Dedifferentiated amniotic fluid mesenchymal stem cell (primary cell): ENCODE measurements around the gene MPP1.
"Not testable (repeated sequence)": the region's sequence is repeated elsewhere in the genome, so short reads cannot be mapped to it uniquely, and the experiment has no call there.

ENCODE experiments used
- DNase-seq: peaks from one replicate; pipeline ENCODE4 v3.0.0-alpha.2; 2016; ENCODE audit errors: extremely low spot score

MPP1 gene

DNA sequence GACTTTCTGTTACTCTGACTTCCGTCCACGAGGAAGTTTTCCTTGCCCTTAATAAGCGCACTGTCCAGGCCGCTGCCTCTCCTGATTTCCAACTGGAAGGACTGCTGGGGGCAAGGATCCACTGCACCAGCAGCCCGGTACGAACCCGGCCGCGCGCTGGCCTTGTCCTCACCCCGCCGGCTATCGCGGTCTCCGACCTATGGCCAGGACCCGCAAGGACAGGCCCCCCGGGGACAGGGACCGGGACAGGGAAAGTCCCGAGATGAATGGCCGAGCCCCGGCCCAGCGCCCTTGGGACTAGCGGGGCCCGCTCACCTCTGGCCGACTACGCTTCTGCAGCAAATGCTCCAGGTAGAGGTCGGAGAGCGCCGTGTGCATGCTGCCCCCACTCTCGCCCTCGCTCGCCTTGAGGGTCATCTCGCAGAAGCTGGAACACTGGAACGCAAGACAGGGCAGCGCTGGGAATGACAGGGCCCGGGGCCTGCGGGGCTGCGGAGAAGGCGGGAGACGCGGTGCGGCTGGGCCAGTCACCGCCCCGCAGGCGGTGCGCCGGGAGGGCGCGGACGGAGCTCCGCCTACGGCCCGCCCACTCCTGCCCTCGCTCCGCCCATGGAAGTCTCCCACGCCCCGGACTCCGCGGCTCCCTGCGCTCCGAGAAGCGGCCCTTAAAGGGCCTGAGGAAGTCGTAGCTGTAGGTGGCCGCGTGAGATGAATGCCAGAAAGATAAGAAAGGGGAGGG is at the start of gene MPP1:
Gene MPP1, minus strand, starts transcription at position 529 of the 739 bp plus-strand sequence. Its CDS starts 112 bp downstream, at position 417.
- peak; percentile 52 for DNase-seq

DNA sequence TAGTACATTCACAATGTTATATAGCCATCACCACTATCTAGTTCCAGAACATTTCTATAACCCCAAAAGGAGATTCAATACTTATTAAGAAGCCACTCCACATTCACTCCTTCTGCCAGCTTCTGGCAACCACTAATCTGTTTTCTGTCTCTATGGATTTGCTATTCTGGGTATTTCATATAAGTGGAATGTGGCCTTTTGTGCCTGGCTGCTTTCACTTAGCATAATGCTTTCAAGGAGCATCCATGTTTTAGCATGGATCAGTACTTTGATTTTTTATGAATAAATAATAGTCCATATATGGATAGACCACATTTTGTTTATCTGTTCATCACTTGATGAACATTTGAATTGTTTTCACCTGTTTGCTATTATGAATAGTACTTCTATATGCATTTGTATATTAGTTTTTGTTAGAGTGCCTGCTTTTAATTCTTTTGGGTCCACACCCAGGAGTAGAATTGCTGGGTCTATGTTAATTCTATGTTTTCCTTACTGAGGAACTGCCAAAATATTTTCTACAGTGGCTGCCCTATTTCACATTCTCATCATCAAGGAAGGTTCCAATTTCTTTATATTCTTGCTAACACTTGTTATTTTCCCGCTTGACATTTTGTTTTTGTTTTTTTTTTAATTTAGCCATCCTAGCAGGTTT is 45.8 kb upstream of the MPP1 start:
- no peak for DNase-seq

DNA sequence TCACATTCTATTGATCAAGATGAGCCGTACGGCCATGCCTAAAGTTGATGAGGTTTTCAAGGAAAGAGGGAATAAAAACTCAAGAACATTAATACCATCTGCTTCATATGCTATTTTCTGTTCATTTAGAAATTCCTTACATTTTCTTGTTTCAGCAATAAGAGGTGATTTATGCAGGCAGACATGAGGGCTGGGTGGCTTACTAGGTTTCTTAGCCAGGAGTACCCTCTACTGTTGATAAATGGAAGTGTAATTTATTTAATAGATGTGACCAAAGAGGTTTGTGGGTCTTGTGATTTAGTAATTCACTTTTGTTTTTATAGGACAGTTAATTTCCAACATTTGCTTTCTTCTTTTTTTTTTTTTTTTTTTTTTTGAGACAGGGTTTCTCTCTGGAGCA is 35.6 kb upstream of the MPP1 start:
- DNase-seq: peak; percentile 39

DNA sequence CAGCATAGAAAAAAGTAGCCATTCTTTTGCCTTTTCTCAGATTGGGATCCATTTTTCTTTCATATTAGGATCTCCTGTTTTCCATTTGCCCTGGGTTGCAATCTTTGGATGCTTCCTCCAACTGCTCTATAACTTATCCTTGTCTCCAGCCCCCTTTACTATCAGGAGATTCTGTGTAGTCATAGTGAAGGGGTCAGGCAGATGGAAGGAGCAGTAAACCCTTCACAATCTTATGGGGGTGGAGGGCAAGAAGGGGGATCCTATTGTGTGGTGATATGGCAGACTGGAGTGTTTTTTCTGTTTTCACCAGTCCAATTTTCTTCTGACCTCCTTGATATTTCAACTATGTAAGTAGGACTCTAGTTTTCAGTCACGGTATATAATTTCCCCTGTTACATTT is 30.9 kb upstream of the MPP1 start:
- DNase-seq: no peak

DNA sequence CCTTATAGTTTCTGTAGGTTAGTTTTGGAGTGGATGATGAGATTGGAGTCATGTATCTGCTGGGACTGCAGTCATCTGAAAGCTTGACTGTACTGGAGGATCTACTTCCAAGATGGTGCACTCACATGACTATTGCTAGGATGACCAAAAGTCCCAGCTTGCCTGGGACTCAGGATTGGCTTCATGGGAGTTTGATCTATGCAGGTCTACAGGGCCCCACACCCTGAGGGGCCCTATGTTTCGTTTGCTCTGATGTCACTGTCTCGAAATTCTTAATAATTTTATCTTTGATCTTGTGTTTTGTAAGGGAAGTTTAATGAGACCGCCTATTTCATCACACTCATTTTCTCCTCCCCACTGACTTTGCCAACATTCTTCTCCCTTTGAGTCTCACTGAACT is 29.3 kb upstream of the MPP1 start, which contains the start of gene SMIM9:
Gene SMIM9, minus strand, starts transcription at position 101 of the 400 bp plus-strand sequence. CDS start 3,806 bp downstream, outside the sequence.
- DNase-seq: no peak

DNA sequence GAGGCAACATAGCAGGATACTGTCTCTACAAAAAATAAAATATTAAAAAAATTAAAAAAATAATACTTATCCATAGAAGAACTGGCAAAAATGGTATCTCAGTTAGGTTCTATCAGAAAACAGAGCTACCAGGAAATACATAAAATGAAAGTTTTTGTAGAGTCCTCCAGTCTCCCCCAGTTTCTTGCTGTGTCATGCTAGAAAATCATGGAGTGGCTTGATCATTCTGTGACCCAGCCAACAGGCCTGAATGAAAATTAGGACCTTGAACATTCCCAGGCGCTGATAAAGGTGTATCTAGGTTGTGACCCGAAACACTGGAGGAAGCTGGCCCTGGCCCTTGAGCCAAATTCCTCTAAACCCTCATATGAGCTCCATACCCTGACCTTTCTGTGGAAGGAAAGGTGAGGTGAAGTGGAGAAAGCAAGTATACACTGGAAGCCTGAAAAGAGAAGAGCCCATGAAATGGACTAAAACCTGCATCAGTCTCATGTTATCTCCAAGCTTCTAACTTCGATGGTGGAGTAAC is 28.5 kb upstream of the MPP1 start:
- DNase-seq: no peak

DNA sequence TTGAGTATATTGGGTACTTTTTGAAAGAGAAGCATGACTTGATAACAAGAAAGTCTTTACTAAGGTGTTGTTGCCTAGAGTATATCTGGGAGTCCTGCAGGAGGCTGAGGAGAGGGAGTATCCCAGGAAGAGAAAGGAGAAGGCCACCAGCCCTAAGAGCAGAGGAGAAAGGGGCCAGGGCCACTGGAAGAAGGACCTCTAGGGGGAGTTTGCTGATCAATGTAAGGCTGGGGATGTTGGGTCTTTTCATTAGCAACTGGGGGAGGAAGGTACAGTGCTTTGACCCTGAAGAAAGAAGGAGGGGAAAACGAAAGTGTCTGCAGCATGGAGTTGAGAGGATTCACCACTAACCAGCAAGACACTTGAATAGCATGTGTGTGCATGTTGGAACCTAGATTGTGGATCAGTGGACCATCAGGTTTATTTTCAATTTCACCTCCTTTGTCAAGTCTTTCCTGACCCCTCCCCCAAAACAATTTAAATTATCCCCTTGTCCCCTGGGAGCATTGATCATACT is 24.7 kb upstream of the MPP1 start:
- no peak for DNase-seq

DNA sequence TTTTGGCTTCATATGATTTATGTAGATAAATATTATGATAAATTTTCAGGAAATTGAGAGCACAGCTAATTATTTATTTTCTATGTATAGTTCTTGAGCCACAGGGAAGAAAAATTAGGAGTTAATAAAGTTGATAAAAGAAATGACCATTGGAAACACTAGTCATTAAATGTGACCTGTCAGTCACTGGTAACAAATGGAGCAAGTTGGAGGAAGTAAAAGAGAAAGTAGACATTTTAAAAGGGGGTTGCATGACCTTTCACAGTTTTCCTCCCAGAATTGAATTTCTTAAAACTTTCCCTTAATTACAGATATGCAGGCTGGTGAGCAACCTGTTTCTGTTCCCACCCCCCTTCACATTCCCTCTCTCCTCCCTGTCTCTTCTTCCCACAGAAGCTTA is 23.8 kb upstream of the MPP1 start:
- no peak for DNase-seq

DNA sequence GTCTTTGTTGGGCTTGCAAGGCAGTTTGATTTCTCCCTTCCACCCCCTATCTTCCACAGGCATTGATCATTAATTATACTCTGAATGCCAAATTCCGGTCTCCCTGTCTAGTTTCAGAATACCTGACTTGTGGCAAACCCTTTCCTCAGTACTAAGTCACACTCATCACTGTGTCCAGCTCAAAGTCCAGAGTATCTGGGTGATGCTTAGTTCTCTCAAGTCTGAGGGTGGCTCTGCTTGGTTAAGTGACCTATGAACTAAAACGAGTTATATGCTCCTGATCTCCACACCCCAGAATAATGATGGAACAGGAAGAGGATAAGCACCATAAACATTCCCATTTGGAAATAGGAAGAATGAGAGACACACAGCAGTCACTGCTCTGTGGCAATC is 22.7 kb upstream of the MPP1 start:
- DNase-seq: no peak

DNA sequence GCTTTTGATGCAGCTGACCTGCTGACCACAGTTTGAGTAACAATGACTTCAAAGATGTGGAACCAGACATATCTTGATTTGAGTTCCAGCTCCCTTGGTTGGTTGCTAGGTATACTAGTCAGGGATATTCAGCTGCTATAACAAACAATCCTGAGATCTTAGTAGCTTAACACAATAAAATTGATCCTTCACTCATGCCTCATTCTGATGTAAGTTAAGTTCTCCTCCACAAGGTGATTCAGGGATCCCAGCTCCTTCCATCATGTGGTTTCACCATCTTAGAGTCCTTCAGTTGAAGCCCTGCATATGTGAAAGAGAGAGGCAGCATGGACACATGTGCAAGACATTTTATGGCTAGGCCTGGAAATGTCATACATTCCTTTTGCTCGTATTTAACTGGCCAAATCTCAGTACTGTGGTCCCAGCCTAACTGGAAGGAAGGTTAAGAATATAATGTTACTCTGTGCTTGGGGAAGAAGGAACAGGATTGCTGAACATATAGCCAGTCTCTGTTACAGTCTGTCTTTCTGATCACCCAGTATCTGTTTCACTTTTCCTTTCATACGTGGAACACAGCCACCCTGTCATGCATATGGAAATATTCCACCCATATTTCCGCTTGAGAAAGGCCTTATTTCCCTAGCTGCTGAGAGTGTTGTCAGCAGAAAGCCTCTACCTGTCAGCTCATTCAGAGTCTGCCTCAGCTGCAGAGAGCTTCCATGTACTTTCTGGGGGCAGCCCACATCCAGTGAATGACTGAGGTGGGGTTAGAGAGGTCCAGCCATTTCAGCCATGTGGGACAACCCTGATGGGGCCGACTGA is 22.1 kb upstream of the MPP1 start:
- DNase-seq: no peak

DNA sequence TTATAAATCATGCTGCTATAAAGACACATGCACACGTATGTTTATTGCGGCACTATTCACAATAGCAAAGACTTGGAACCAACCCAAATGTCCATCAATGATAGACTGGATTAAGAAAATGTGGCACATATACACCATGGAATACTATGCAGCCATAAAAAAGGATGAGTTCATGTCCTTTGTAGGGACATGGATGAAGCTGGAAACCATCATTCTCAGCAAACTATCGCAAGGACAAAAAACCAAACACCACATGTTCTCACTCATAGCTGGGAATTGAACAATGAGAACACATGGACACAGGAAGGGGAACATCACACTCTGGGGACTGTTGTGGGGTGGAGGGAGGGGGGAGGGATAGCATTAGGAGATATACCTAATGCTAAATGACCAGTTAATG is 20.3 kb upstream of the MPP1 start:
- not testable (repeated sequence) for DNase-seq

DNA sequence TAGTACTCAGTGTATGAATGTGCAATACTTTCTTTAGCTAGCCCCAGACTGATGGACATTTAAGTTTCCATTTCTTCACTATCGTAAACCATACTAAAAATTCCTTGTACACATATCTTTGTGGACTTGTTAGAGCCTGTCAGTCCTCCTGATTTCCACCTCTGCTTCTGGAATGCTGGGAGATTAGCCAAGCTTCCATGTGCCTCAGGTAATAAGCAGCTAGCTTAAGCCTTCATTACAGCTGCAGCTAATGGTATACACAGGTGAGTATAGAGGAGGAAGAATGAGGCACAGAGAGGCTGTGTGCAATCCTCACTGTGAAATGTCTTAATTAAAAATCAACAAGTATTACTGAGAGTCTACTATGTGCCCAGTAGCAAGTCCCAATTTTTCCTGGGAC is 19.4 kb upstream of the MPP1 start:
- no peak for DNase-seq

DNA sequence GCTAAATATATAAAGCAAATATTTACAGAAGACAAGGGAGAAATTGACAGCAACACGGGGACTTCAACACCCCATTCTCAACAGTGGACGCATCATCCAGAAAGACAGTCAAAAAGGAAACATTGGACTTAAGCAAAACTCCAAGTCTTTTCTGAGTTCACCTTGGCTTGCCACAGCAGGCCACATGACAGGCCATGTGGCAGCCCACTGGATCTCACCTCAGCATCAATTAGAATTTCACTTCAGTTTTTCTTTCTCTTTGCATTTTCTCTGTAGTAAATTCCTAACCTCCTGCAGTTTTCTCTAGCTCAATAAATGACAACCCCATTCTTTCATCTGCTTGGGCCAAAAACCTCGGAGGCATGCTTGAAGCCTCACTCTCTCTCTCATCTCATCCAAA is 16.7 kb upstream of the MPP1 start:
- no peak for DNase-seq

DNA sequence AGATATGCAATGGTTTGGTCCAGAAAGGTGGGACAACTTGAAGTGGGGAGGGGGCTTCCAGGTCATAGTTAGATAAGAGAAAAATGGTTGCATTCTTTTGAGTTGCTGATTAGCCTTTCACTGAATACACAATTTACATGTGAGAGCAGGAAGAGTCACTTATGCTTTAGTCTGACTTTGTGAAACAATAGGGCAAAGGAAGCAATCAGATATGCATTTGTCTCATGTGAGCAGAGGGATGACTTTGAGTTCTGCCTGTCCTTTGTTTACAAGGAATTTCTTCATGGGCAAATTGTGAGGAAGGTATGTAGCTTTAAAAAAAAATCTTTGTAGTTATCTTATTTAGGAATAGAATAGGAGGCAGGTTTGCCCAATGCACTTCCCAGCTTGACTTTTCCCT is 16.2 kb upstream of the MPP1 start:
- DNase-seq: no peak

DNA sequence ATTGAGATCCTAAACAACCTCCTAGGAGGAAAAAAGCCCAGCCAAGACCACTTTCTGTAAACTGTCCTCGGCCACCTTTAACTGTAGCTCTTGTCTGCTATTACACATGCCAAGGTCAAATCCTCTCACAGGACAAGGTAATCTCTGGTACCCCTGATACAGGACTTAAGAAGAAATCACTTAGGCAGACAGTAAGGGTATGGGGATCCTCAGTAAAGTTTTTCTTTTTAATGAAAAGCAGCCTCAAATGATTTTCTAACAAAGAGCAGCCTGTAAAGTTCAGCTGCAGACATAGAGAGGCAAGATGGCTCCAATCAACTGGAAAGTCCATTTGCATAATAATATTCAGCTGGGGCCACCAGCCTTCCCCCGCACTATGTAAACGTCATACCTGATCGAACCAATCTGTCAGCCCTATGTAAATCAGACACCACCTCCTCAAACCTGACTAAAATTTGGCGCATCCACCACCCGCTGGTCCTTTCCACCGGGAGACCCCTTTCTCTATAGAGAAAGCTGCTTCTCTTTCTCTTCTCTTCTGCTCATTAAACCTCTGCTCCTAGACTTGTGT is 14.6 kb upstream of the MPP1 start:
- DNase-seq: no peak

DNA sequence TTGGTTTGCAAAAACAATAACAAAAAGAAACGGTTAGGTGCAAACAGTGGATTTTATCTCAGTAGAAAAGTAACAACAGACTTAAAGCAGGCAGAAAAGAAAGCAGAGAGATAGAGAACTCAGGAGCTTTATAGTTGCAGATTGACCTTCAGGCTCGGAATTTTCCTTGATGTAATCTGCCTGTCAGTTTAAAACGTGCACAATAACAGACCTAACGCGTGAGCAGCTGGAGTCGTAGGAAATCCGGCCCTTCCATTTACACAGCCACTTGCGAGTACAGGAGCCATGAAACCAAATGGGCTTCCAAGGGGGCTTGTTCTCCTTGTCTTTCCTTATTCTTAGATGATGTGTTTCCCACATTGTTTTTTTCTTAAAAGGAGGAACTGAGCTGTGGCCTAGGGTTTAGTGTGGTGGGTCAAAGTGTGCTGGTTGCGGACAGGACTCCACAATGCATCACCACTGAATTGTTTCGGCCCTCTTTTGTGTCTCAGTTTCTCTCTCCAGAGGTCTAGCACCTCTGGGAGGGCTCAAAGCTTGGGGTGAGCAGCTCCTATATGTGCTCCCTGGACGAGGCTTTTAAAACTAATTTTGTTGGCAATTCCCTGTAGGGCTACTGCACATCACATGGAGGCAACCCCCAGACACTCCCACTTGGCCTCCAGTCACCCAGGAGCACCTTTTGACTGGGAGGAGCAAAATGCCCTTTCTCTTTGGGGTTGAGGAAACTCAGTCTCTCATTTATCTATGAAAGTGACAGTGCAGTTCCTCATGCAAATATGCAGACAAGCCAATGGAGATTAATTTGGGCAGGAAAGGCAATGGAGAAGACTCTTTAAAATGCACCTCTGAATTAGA is 13.9 kb upstream of the MPP1 start:
- DNase-seq: no peak

DNA sequence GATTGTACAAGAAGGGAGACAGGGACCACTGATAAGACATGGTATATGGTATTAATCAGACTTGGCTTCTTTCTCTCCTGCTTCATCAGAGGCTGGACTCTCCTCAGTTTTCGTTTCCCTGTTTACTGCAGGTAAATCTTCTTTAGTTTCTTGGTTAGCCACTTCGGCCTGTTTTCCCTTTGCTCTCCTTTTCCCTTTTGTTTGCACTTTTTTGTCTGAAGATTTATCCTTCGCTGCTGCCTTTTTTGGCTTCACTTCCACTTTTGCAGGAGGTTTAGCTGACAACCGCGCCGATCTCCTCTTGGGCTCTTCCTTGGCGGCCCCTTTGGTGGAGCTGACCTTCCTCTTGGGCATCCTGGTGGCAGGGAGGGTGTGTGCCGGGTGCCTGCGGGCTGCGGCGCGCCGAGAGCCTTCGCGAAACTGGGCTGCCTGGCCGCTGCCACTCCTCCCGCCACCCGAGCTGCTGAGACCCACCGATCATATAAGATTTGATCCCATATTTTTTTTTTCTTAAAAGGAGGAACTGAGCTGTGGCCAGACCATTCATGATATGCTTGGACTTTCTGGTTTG is 11.8 kb upstream of the MPP1 start:
- not testable (repeated sequence) for DNase-seq

DNA sequence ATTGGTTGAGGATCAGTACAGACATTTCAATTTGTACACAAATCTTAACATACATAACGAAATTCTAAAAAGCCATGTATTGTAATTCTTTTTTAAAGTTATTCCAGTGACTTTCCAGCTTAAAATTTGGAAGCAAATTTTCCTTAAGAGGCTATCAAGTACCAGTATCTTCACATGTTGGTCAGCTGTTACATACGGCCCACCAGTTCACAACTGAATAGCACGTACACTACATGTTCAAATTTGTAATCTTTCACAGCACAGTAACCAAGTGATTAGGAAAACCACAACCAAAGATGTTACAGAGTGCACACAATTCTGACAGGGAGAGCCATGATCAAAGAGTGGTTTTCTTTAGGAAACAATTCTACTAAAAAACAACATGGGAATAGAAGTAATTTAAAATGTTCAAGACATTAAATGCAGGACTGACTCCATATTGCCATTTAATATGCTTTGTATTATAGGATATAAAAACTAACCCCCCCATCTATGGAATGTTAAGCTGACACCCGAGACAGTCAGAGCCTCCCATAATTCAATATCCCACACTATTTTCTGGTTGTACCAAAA is 11.1 kb upstream of the MPP1 start:
- DNase-seq: not testable (repeated sequence)

DNA sequence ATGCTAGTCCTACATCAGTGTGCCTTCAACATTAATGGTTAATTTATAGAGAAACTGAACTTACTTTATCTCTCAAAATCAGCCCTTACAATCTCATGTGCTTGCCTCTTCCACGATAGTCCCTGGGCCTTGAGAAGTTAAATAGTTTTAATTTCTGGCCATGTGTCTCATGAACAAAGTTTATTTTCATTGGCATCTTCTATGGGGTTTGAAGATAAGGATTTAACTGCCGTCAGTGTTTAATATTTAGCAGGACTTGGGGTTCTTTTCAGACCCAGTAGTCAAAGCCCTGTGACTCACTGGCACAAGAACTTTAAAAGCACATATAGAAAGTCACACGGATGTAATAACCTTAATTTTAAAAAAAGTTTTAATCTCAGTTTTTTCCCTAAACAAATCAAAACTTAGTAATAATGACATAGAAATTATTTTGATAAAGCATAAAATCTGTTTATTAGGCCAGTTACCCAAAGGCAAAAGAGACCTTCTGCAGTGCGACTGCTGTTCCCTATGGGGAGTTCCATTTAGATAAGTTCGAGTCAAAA is 10.1 kb upstream of the MPP1 start:
- no peak for DNase-seq

DNA sequence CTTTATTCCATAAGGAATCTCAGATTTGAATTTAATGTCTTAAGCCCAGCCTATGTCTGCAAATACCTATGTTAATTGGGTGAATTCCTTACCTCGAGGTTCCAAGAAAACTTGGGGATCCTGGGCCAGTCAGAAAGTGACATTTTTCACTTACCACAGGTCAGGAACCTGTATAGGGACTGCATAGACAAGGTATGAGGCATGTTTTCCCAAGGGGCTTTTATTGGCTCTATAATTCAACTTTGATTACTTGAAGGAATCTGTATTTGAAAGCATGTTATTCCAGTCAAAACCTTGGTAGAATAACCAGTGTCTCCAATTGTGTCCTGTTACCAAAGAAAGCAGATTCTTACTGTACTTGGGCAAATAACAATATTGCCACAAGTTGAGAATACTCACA is 8.5 kb upstream of the MPP1 start:
- no peak for DNase-seq
